ENCODE results near the gene RIN3.

The RIN3 gene

DNA sequence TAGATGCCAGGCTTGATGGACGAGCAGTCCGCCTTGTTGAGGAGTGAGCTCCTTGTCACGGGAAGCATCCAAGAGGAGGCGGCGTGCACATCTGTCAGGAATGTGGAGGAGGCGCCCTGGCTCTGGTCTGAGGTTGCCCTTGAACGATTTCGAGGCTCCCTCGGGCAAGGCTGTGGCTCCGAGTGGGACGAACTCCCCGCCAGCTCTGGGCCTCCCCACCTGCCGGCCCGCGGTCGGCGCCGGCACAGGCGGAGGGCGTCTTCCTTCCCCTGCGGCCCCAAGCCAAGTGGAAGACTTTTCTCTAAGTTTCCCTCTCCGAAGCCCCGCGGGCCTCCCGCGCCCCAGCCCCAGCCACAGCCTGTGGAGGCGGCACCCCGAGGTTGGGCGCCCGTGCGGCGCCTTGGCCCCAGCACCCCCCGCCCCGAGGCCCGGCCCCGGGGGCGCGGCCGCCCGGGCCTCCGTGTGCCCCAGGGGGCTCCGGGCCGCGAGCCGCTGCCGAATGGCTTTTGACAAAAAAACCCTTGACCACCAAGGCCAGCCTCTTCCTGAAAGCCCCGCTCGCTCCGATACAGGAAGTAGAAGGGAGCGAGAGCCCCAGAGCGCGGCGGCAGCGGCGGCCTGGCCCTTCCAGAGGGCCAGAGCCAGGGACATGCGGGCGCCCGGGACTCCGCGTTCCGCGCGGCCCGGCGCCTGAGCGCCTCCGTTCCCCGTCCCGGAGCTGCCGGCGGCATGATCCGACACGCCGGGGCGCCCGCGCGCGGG lies at the start of gene RIN3:
Gene RIN3, plus strand, starts transcription at position 578 of the 762 bp plus-strand sequence. Its CDS starts 152 bp downstream, at position 730.
- Histone ChIP-seq H3K27me3 (peaks cover 0 to 36% (median 13%) of the 10 kb centered on the region in 11 experiments; a peak in 16 of 22 replicates), H3K4me2 (peak within 1 kb of the TSS; percentile 90 to 100 (median 97)), H3K9me3 (replicated peaks in 1 of 11) (no peaks in the 10 kb centered on the region), H3K9ac (peak within 1 kb of the TSS; percentile 85 to 98 (median 90)), H3K27ac (peak within 1 kb of the TSS; percentile 82 to 95 (median 90)), H4K20me1 (peaks cover 0 to 33% (median 0%) of the 10 kb centered on the region in 11 experiments; a peak in 7 of 22 replicates), H3K36me3 (no peaks in the 10 kb centered on the region), H3K4me3 (peak within 1 kb of the TSS; percentile 61 to 83 (median 72)), H3K4me1 (peaks cover 30 to 63% (median 40%) of the 10 kb centered on the region in 10 experiments)
- TF ChIP-seq Cebpa-rat (IDR thresholded peaks at IDR 0.05) = no peak

GRCh38 chr14:92464156-92464555 lies 49.4 kb upstream of the RIN3 start:
- H3K36me3 ChIP-seq = no peaks in the 10 kb centered on the region; a peak in 1 of 22 replicates
- H3K4me1 ChIP-seq = peaks cover 6 to 59% (median 22%) of the 10 kb centered on the region in 10 experiments
- no peak overlapping the region for H3K4me2 ChIP-seq
- no peaks in the 10 kb centered on the region for H3K27me3 ChIP-seq
- H3K9ac ChIP-seq = no peak overlapping the region
- no peak for TF ChIP-seq Cebpa-rat (IDR thresholded peaks at IDR 0.05)
- H3K27ac ChIP-seq = no peak overlapping the region
- H3K9me3 ChIP-seq (replicated peaks in 1 of 11) = peaks cover 14 to 21% (median 18%) of the 10 kb centered on the region in 11 experiments
- H3K4me3 ChIP-seq = no peak overlapping the region
- H4K20me1 ChIP-seq = no peaks in the 10 kb centered on the region; a peak in 1 of 22 replicates

DNA sequence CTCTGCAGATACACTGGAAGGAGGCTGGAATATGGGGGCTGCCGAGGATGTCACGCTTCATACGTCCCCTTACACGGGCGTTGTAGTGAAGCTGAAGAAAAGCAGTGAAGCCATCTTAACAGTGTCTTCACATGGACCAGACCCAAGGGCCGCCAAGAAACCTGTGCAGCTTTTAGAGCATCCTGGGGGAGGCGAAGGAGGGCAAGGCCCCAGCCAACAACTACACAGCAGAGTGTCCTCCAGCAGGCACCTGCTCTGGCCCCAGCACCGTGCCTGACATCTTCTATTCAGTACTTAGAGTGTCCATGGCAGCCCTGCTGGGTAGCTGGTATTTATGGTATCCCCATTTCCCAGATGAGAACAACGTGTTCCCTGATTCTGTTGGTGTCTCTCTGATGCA lies 48.9 kb upstream of the RIN3 start:
- peak overlapping the region in 2 of 11 experiments; percentile 1 to 23; a peak in 1 of 22 replicates for H3K9ac ChIP-seq
- H3K4me3 ChIP-seq = no peak overlapping the region
- peak overlapping the region in 2 of 11 experiments; percentile 62 to 73; a peak in 4 of 22 replicates for H3K4me2 ChIP-seq
- peaks cover 15 to 24% (median 23%) of the 10 kb centered on the region in 11 experiments for H3K9me3 ChIP-seq (replicated peaks in 1 of 11)
- TF ChIP-seq Cebpa-rat (IDR thresholded peaks at IDR 0.05) = no peak
- H4K20me1 ChIP-seq = no peaks in the 10 kb centered on the region; a peak in 1 of 22 replicates
- H3K27ac ChIP-seq = no peak overlapping the region
- H3K36me3 ChIP-seq = no peaks in the 10 kb centered on the region; a peak in 1 of 22 replicates
- no peaks in the 10 kb centered on the region for H3K27me3 ChIP-seq
- H3K4me1 ChIP-seq = peaks cover under 1 to 54% (median 16%) of the 10 kb centered on the region in 10 experiments; a peak in 17 of 20 replicates

DNA sequence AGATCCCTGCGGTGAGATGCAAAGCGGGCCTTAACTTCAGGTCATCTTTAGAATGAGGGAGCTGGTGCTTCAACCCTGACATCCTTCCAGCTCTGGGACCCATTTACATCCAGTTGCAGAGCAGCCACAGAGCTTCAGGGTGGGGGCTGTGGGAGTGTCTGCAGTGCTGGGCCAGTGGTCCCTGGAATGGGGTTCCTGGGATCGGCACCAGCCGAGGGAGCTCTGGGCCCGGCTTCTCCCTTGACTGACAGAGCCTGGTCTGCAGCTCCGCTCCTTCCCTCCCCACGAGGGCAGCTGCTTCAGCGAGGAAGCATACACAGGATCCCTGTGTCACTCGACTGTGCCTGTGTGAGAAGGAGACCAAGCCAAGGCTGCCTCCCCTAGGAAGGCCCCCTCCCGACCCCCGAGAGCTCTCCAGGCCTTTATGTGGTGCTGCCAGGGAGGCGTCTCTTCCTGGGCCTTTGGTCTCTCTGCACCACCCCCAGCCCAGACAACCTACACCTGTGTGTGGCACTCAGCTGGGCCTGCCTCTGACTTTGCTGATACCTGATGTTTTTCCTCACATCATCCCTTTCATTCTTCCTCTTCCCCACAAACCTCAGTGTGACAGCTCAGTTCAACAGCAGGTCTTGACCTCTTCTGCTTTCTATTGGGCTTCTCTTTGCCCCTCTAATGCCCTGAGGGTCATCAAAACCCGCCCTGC lies 48.1 kb upstream of the RIN3 start:
- TF ChIP-seq Cebpa-rat (IDR thresholded peaks at IDR 0.05) = no peak
- Histone ChIP-seq H3K27ac (peak overlapping the region in 3 of 11 experiments; percentile 13 to 62 (median 26); a peak in 5 of 22 replicates), H3K4me1 (peaks cover 0 to 47% (median 12%) of the 10 kb centered on the region in 10 experiments; a peak in 13 of 20 replicates), H3K36me3 (no peaks in the 10 kb centered on the region; a peak in 1 of 22 replicates), H3K27me3 (no peaks in the 10 kb centered on the region), H3K9ac (peak overlapping the region in 2 of 11 experiments; percentile 1 to 23; a peak in 2 of 22 replicates), H4K20me1 (no peaks in the 10 kb centered on the region; a peak in 1 of 22 replicates), H3K4me3 (no peak overlapping the region), H3K4me2 (peak overlapping the region in 3 of 11 experiments; percentile 45 to 73 (median 62); a peak in 6 of 22 replicates), H3K9me3 (replicated peaks in 1 of 11) (peaks cover 15 to 28% (median 24%) of the 10 kb centered on the region in 11 experiments)

DNA sequence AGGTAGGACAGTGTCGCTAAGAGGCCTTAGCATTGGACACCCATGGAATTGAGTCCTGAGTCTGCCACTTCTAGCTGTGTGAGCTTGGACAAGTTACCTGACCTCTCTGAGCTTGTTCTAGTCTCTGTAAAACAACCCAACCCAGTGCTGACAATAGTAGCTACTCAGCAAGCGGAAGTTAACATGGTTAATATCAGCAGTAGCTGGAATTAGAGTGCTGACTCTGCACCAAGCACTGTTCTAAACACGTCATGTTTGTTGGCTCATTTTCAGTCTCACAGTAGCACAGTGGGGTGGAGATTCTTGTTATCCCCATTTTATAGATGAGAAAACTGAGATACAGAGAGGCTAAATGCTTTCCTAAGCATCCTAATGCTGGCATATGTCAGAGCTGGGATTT lies 47.5 kb upstream of the RIN3 start:
- Histone ChIP-seq H3K4me3 (no peak overlapping the region), H4K20me1 (no peaks in the 10 kb centered on the region), H3K9me3 (replicated peaks in 1 of 11) (peaks cover 15 to 28% (median 24%) of the 10 kb centered on the region in 11 experiments), H3K4me2 (peak overlapping the region in 3 of 11 experiments; percentile 45 to 73 (median 62); a peak in 6 of 22 replicates), H3K27me3 (no peaks in the 10 kb centered on the region), H3K9ac (peak overlapping the region in 1 of 11 experiments; percentile 23; a peak in 2 of 22 replicates), H3K27ac (peak overlapping the region in 3 of 11 experiments; percentile 13 to 62 (median 26); a peak in 5 of 22 replicates), H3K4me1 (peaks cover 0 to 42% (median 6%) of the 10 kb centered on the region in 10 experiments; a peak in 11 of 20 replicates), H3K36me3 (no peaks in the 10 kb centered on the region; a peak in 1 of 22 replicates)
- TF ChIP-seq Cebpa-rat (IDR thresholded peaks at IDR 0.05) = no peak

- H3K27ac ChIP-seq = no peak overlapping the region
- no peaks in the 10 kb centered on the region; a peak in 1 of 22 replicates for H3K36me3 ChIP-seq
- no peak for TF ChIP-seq Cebpa-rat (IDR thresholded peaks at IDR 0.05)
- peaks cover 15 to 28% (median 24%) of the 10 kb centered on the region in 11 experiments for H3K9me3 ChIP-seq (replicated peaks in 1 of 11)
- no peaks in the 10 kb centered on the region for H4K20me1 ChIP-seq
- H3K4me1 ChIP-seq = peaks cover 7 to 50% (median 19%) of the 10 kb centered on the region in 10 experiments
- no peak overlapping the region for H3K4me3 ChIP-seq
- H3K9ac ChIP-seq = no peak overlapping the region
- no peak overlapping the region for H3K4me2 ChIP-seq
- H3K27me3 ChIP-seq = no peaks in the 10 kb centered on the region
These were observed 44.1 kb upstream of the RIN3 start for GRCh38 chr14:92469515-92469914.

DNA sequence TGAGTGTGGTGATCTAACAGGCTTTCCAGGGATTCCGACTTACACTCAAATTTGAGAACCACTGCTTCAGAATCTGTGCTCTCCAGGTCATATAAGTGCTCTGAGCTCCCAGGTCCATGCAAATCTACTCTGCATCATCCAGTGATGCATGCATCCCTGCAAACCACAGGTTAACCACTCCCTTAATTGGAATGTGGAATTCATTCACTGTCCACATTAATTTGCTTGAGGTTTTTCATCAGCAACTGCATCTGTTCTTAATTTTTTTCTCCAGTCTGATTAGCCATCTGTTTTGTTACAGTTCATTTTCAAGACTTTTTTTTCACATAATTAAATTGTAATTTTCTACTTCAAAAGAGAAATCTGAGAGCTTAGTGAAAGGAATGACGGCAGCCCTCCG lies 43.4 kb upstream of the RIN3 start:
- no peaks in the 10 kb centered on the region for H4K20me1 ChIP-seq
- no peaks in the 10 kb centered on the region for H3K27me3 ChIP-seq
- H3K4me3 ChIP-seq = no peak overlapping the region
- peaks cover 15 to 28% (median 24%) of the 10 kb centered on the region in 11 experiments for H3K9me3 ChIP-seq (replicated peaks in 1 of 11)
- no peak overlapping the region for H3K27ac ChIP-seq
- no peak for TF ChIP-seq Cebpa-rat (IDR thresholded peaks at IDR 0.05)
- H3K36me3 ChIP-seq = no peaks in the 10 kb centered on the region; a peak in 1 of 22 replicates
- H3K4me2 ChIP-seq = no peak overlapping the region
- no peak overlapping the region for H3K9ac ChIP-seq
- H3K4me1 ChIP-seq = peaks cover 7 to 43% (median 19%) of the 10 kb centered on the region in 10 experiments

- no peak overlapping the region for H3K4me2 ChIP-seq
- H3K27me3 ChIP-seq = no peaks in the 10 kb centered on the region
- no peak for TF ChIP-seq Cebpa-rat (IDR thresholded peaks at IDR 0.05)
- H3K27ac ChIP-seq = no peak overlapping the region
- H4K20me1 ChIP-seq = no peaks in the 10 kb centered on the region
- H3K4me3 ChIP-seq = no peak overlapping the region
- no peaks in the 10 kb centered on the region; a peak in 1 of 22 replicates for H3K36me3 ChIP-seq
- peaks cover 7 to 37% (median 19%) of the 10 kb centered on the region in 10 experiments for H3K4me1 ChIP-seq
- peaks cover 15 to 28% (median 24%) of the 10 kb centered on the region in 11 experiments for H3K9me3 ChIP-seq (replicated peaks in 1 of 11)
- no peak overlapping the region for H3K9ac ChIP-seq
These were observed 42.8 kb upstream of the RIN3 start for GRCh38 chr14:92470811-92471210.

Data from BLaER1 treated with 17β-estradiol and CSF1 and Interleukin-3, amounts not matched to agents 10 nM and 100 nM (cell line).